T-helper 2 cell (primary cell): ENCODE results near the gene NTM.
"Not testable (repeated sequence)": the region's sequence is repeated elsewhere in the genome, so short reads cannot be mapped to it uniquely, and the experiment has no call there.

Source experiments
- DNase-seq, 5 experiments: peaks; one replicate each; pipeline versions ENCODE4 v3.0.0 to v3.0.0-alpha.2; 2012 to 2022
- total RNA-seq, 2 donors: gene quantifications; one replicate each; lab custom pipeline; 2026; lab: John Stamatoyannopoulos, UW

The NTM gene
- total RNA-seq = 0 reads per million in 2 donors

DNA sequence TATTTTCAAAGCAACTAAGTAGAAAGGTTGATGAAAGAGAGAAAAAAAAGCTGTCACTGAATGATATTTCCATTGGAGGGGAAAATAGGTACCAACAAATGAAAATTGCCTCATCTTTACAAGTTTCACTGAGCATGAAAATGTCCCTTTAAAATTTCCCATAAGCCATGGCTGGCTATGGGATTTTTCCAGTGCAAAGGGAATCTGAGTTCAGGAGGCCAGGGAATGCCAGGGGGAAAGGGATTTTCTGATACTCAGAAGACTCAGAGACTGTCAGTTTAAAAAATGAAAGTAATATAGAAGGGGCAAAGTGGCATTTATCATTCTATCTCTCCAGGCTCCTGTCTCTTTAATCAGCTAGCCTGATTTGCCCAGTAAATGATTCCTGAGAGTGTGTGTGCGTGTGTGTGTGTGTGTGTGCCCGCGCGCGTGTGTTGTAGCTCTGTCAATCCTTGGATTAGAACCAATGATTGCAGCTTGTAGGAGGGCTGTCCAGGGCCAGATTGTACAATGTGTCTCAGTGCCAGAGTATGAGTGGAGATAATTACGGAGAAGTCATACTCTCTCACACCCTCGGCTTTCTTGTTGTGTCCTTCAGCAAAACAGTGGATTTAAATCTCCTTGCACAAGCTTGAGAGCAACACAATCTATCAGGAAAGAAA lies at the start of gene NTM:
NTM (plus strand) TSS at position 526 of the 662 bp plus-strand sequence.
- no peak for DNase-seq

DNA sequence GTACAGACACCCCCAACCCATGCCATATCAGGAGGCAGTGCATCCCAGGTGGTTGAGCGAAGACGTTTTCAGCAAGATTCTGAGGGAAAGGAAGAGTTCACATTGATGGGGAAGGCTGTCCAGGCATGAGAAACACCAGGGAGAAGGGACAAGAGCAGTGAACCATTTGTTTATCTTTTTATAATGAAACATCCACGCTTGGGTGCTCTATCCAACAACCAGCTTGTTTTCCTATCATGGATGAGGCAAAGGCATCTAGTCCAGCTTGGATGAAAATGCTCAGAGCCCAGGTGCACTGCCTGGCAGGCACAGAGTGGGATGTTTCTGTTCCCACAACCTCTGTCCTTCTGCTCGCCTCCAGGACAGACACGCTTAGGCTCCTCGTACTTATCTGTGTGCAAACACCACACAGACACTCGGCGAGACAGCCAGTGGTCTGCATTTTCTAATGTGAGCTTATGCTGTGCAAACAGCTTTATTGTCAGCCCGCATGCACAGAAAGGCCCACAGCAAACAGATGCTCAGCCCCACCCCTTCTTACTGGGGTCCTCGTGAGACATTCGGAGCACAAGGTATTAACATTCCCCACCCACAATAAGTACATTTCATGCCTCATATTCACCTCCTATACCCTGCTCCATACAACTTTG lies 45.4 kb upstream of the NTM start:
- no peak for DNase-seq

DNA sequence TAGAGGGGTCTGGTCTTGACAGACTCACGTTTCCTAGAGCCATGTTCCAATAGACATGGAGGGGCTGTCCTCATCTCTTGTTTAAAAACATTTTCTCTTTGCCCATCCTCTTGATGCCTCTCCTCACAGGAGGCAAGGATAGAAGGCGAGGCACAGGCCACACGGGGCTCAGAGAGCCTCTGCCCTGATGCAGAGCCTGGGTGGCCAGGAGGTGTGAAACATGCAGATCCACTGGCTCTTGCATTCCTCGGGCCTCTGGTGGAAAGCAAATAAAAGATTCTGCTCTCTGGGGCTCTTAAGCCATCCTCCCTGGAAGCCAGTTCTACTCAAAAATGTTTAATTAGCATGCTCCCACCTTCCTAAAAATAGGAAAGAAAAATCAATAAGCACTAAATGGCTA lies 43.6 kb upstream of the NTM start:
- no peak for DNase-seq

DNA sequence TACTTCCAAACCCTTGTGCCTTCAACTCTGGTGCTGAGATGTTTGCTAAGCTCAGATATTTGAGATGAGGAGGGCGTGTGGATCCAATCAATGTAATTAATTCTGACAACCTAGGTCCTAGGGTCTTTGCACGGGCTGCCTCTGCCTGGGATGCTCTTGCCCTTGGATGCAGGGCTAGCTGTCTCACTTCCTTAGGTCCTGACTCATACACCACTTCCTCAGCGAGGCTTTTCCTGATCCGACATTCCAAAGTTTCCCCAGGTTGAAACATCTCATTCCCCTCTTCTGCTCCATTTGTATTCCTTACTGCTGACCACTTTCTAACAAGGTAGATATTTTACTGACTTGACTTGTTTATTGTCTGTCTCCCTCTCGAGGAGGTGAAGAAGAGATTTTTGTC lies 43.0 kb upstream of the NTM start:
- no peak for DNase-seq

DNA sequence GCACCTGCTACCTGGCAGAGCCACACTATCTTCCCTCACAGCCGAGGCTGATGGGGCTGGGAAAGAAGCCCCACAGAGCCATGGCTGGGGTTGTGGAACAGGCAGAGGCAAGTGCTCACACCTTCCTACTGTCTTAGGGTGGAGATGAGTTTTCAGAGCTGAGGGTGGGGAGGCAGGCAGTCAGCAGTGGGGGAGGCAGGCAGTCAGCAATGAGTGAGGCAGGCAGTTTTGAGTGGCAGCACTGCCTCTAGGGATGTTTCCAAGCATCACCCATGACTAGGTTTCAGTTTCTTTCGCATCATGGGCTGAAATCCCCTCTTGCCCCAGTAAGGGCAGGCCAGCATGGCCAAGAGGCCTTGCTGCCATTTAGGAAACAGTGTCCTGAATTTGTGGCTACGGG lies 41.6 kb upstream of the NTM start:
- DNase-seq = no peak

DNA sequence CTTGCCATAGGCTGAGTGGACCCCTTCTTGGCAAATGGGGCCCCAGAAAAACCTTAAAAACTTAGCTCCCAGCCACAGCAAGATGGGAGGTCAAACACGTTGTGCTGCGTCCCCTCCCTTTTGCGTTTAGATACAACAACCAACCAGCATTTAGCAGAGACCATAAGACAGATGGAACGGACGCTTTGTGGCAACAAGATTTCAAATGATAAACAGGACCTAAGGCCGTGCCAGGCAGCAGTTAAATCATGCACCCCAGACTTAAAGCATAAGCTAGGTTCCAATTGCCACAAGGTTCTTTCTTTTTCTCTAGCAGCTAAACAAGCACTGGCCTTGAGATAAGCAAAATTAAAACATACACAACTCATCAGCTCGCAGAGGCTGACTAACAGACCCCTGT lies 39.4 kb upstream of the NTM start:
- no peak for DNase-seq

DNA sequence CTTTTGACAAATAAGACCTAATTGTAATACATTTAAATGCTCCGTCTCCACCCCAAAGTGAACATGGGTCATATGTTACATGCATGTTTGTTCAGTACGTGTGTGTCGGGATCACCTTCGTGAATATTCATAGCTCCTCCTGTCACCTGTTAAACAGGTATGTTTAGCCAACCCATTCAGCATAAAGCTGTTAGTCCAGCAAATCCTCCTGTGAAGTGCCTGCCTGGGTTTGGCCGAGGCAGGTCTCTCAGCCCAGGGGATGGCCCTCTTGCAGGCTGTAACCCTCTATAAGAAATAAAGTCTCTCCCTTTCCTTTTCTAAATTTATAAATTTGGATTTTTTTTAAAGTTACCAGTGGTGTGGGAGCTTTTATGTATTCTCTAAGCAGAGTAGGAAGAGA lies 38.9 kb upstream of the NTM start:
- DNase-seq = no peak

DNA sequence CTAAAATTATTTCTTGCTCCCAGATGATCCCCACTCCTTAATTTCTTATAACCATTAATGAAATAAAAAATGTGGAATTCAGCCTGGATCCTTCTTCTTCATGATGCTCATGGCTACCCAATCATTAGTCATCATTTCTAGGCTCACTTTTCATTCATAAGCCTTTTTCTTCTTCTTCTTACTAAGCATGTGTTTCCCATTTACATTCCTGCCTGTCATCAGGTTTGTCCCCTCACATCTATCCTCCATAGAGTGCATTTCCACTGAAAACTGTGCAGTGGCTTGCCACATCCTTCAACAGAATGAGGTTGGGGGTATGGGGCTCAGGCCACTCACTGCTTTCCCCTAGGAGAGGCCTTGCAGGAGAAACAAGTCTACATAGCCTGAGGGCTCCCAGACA lies 35.8 kb upstream of the NTM start:
- no peak for DNase-seq

DNA sequence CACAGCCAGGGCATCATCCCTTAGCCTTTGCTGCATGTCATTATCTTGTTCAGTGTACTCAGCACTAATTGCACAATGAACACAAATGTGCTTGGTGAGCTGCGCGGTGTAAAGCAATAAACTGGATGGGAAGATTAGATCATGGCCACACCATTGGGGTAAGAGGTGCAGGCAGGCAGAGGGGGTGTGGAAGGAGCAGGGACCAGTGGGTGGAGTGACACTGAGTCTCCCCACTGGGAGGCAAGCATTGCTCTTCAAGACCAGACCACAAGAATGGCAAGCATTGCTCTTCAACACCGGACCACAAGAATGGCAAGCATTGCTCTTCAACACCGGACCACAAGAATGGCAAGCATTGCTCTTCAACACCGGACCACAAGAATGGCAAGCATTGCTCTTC lies 28.5 kb upstream of the NTM start:
- DNase-seq = not testable (repeated sequence)

DNA sequence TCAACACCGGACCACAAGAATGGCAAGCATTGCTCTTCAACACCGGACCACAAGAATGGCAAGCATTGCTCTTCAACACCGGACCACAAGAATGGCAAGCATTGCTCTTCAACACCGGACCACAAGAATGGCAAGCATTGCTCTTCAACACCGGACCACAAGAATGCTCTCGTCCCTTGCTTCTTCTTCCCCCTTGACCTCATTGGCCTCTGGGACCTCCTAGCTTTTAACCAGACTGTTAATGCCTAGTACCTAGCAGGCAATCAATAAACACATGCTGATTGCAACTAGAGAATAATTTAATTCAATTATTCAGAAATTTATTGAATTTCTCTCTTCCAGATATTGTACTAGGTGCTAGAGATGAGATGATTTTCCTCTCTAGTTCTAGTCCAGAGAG lies 28.0 kb upstream of the NTM start:
- not testable (repeated sequence) for DNase-seq

DNA sequence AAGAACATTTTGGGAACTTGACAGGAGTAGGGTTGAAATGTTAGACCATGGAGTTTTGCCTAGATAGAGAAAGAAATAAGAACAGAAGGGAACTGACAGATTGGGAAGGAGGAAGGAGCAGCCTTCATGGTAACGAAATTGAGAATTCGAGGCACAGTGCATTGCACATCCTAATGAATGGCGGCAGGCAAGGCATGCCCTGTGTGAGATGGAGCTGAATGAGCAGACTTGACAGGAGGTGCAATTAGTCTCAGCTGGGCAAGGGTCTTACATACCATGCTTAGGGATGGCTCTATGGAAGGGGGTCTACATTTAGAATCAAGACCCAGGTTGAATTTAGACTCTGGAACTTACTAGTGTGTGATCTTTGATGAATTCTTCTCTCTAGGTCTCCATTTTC lies 25.0 kb upstream of the NTM start:
- DNase-seq = no peak

DNA sequence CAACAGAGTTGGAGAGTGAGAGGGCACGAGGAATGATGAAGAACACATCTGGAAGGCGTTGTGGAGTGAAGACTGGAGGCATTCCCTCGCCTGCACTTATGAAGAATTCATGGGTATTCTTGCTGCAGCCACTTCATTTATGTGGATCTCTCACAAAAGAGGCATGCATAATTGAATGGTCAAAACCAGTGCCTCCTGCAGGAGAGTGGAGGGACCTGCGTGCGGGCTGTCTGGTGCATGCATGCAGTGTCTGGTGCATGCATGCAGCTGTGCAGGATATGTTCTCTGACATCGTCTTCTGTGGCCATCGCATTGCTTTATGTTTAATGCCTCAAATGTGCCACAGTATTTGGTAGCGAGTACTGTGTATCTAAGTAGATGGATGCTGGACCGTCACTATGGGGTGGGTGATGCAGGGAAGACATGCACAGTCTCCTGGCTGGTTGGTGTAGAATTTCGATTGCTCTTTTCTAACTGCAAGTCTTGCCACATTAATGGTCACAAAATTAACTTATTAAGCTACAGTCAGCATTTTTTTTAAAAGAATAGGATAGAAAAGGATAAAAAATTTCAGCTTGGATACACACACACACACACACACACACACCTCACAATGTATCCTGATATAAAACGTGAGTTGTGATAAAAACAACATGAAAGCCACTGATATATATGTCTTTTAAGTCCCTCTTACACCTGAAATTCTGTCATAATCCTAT lies 20.9 kb upstream of the NTM start:
- DNase-seq = no peak

DNA sequence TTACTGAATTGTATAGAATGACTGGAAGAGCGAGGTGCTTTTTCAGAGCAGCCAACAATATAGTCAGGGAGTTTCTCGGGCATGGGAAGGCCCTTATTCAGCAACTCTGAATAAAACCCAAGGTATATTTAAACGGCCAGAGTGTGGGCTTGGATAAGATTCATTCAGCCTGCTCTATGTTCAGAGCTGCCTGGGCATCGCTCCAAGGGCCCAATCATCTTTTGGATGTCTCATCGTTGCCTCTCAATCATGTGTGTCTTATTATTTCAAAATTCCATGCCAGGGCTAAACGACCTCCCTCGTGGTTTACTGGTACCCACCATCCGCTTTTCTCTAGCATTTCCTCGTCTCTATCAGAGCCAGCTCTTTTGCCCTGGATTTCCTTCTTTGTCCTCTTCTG lies 19.5 kb upstream of the NTM start:
- no peak for DNase-seq

DNA sequence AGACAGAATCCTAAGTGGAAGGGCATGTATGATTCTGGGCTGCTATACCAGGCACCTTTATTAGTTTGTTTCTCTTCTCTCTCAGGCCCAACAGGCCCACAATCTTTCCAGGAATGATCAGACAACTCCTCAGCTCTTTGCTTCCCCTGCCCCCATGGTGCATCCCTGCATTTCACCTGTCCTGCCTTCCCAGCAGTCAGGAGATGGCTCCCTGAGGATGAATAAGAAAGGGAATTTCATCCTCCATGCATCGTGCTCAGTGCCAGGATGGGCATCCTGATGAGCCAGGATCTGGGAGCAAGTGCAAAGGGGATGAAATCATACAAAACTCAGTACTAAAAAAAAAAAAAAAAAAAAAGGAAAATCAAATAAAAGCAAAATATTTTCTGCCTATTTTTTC lies 18.6 kb upstream of the NTM start:
- no peak for DNase-seq

DNA sequence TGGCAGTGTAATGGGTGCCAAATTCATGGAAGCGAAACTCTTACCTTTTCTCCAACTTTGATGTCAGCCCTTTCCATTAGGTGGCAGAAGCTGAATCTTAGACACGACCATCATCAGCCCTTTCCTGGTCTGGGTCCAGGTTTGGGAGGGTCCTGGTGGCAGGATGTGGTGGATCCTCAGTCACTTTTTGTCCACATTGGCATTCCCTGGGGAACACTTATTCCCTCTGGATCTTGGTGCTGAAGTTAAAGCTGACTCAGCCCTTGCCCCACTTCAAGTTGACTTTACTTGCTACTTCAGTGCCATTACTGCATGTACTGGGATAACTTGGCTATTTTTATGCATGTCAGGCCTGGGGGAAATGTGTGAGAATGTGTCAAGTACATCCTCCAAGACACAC lies 16.6 kb upstream of the NTM start:
- DNase-seq = no peak

DNA sequence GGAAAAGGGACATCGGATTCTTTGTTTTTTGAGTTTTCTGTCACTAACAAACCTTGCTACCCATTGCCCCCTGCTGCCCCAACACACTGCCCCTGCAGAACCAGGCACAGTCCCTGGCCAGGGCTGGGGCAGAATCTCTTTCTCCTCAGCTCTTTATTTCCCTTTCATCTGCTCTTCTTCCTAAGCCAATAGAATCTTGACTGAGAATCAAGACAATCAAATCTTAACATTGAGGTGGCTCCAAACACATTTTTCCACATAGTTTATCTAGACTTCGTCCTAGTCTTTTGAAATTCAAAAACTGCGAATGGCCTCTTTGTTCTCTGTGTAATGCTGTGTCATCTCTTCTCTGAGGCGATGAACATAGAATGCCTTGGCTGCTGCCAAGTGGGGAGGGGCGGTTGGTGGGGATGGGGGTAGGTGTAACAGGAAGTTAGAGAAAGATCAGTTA lies 16.1 kb upstream of the NTM start:
- DNase-seq = no peak

DNA sequence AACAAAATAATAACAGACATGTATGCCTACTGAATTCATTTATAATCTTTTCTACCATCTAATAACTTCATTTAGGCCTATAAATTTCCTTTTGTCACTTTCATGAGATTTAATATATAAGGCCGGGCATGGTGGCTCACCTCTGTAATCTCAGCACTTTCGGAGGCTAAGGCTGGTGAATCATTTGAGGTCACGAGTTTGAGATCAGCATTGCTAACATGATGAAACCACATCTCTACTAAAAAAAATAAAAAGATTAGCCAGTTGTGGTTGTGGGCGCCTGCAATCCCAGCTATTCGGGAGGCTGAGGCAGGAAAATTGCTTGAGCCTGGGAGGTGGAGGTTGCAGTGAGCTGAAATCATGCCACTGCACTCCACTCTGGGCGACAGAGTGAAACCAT lies 14.2 kb upstream of the NTM start:
- DNase-seq = no peak

DNA sequence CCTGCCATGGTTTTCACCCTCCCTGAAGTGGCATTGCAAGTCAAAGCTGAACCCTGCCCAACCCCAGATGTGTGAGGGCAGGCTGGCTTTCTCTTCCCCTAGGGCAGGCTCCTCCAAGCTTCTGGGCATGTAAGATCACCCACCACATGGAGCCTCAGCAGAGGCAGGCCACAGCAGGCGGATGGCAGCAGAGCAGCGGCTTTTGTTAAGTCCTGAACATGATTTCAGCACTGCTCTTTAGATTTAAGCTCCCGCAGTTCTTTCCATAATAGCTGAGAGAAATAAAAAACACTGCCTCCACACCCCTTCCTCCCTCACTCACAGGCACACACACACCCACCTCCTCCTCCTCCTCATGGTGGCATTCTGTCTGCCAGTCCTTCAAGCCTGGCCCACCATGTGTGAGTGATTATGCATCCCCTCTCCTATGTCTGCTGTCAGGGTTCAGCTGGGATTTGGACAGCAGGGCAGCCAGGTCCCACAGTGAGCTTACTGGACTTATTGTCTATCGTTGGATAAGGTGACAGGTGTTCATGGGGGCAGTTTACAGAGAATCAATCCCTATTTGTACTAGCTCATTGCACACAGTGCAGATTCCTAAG lies 5.0 kb upstream of the NTM start:
- no peak for DNase-seq

DNA sequence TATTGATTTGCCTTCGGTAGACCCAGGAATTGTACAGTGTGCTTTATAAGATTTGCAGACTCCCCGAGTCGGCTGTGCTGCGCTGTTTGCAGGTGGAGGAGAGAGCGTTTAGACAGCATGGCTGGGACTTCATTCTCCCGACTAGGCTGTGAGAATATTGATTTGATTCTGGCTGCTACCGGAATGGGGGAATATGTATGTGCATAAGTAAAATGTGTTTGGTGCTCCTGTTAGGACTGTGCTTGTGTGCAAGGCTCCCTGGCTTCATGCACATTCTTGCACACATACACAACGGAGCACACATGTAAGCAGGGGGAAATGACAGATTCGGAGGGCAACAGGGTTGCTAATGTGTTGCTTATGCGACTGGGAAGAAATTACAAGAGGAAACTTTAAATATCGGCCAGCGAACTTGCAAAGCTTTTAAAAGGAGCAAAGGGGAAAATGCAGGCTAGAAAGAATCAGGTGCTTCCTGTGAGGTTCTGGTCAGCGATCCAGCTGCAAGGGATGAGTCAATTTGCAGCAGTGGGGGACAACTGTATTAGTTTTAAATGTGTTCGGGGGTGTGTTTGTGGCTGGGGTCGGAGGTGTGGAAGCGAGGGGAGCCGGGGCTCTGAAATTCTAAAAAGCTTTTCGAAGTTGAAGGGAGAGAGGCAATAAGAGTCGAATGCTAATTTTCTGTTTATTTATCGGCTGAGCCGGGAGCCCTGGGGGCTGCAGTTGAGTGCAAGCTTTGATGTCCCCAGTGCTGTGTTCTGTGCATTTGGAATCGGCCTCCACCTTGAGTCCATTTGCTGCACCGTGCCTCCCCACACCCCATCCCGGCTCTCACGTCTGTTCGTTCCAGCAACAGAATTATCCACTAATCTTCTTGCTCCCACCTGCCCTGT lies 731 bp downstream of the NTM start:
- DNase-seq = no peak

DNA sequence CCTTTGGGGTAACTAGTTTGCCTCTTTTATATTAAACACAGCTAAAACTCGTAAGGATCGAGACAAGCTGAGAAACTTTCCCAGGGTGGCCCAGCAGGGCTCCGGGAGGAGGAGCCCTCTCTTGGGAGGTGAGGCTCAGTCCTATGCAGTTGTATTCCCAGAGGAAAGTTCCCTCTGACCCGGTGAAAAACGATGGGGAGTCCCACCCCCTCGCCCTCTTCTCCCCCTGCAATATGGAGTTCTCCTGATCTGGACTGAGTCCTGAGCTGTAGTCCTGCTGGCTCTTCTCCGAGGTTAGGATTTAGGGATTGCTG lies 1.3 kb downstream of the NTM start:
- no peak for DNase-seq

DNA sequence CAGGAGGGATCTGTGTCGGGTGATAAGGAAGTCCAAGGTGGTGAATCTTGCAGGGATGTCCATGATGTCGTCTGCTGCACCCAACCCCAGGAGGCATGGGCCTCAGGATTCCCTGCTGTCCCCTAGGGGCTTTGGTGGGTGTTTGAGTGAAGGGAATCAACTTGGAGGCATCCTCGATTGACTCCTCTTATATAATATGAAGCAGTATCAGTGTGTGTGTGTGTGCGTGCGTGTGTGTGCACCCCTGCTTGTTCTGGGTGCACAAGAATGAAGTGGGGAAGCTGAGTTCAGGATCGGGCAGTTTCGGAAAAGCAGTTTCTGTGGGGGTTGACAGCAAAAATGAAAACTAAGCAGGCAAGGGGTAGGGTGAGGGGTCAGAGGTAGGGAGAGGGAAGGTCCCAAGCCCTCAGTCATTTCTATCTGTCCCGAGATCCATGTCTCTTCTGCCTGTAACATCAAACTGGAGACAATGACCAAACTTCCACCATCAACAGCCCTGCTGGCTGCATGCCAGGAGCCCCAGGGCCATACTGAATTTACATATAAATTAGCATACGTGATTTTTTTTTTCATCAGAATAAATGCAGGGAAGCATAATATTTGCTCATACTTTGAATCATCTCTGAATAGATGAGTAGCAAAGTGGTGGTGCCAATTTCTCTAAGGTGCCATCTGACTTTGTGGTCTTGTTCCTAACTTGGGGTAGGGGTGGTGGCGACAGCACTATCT lies 2.0 kb downstream of the NTM start:
- DNase-seq = no peak

DNA sequence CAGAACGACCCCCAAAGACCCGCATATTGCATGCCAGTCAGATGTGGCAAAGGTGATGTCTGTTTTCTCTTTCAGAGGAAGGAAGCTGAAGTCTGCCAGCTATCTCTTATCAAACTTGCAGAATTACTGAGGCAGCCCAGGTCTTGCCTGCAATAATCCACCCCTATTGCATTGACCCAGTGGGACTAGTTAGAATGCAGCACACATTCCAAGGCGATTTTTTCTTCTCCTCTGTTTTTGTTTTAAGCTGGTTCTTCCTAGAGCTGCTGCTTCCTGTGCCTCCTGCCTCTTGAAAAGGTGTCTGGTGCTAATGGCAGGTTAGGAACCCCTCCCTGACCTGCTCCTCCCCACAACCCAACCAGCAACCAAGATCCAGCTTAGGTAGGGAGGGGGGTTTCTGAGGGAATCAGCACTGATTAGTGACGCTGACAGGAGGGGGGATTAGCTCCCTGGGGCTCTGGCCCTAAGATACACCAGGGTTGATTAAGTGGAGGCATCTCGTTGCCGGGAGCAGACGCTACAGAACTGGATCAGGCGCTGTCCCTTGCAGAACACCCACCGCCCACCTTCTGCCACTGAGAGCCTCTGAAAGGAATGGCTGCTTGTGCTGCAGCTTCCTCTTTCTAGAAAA lies 2.8 kb downstream of the NTM start:
- DNase-seq = no peak
